Subcutaneous abdominal adipose tissue (tissue), 5 donors: ENCODE data around the gene ADD2.

Experiments used
- H3K27ac ChIP-seq: one replicate; pipeline ENCODE4 v1.7.0; 2013; ENCODE audit warnings: low read depth, mild to moderate bottlenecking, inconsistent platforms, low read length, moderate library complexity
- H3K27me3 ChIP-seq, 5 donors: one replicate each; pipeline ENCODE4 v1.7.0; 2013; ENCODE audit warnings: low read length in 5 of 5, inconsistent platforms in 1 of 5; ENCODE audit not compliant: control insufficient read depth in 5 of 5, insufficient read depth in 4 of 5
- H3K36me3 ChIP-seq, 5 donors: one replicate each; pipeline ENCODE4 v1.7.0; 2013; ENCODE audit warnings: low read length in 5 of 5; ENCODE audit not compliant: control insufficient read depth in 5 of 5, insufficient read depth in 5 of 5
- H3K4me1 ChIP-seq, 5 donors: one replicate each; pipeline ENCODE4 v1.7.0; 2013; ENCODE audit warnings: low read length in 5 of 5, mild to moderate bottlenecking in 3 of 5, moderate library complexity in 1 of 5; ENCODE audit not compliant: control insufficient read depth in 5 of 5, insufficient read depth in 5 of 5
- H3K4me3 ChIP-seq, 5 donors: one replicate each; pipeline ENCODE4 v1.7.0; 2013; ENCODE audit warnings: low read length in 5 of 5, low read depth in 1 of 5
- H3K9ac ChIP-seq, 5 donors: one replicate each; pipeline ENCODE4 v1.7.0; 2013; ENCODE audit warnings: low read length in 5 of 5, mild to moderate bottlenecking in 4 of 5, moderate library complexity in 3 of 5
- H3K9me3 ChIP-seq, 5 donors: one replicate each; pipeline ENCODE4 v1.7.0; 2013; ENCODE audit warnings: low read length in 5 of 5; ENCODE audit not compliant: control insufficient read depth in 5 of 5
- donor health status: healthy.
- donor health status: healthy.
- donor health status: healthy.
- donor health status: healthy.
- donor health status: healthy.

Gene ADD2

DNA sequence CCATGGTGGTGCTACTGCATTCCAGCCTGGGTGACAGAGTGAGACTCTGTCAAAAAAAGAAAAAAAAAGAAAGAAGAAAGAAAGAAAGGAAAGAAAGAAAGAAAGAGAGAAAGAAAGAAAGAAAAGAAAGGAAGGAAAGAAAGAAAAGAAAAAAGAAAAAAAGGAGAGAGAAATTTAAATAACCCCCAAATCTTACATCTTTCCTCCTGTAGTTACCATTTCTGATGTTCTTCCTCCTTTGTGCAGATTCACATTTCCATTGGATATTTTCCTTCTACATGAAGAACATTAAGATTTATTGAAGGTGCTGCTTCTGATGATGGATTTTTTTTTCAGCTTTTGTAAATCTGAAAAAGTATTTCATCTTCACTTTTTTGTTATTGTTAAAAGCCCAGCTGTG, 117.0 kb downstream of the ADD2 start:
- Histone ChIP-seq H3K9me3 (no peaks in the 10 kb centered on the region), H3K4me1 (peaks cover 0 to 3% (median 0%) of the 10 kb centered on the region in 5 donors), H3K27ac (no peak overlapping the region), H3K4me3 (no peak overlapping the region), H3K9ac (no peak overlapping the region), H3K27me3 (peaks cover 0 to 12% (median 8%) of the 10 kb centered on the region in 5 donors), H3K36me3 (no peaks in the 10 kb centered on the region)

DNA sequence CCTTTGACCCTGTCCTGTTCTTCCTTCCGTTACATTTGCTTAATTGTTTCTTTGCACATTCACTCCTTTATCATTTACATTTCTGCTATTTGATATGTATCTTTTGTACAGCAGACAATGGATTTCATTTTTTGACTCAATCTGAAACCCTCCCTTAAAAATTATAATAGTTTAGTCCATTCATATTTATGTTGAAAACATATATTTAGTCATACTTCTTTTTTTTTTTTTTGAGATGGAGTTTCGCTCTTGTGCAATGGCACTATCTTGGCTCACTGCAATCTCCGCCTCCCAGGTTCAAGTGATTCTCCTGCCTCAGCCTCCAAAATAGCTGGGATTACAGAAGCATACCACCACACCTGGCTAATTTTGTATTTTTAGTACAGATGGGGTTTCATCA, 119.0 kb downstream of the ADD2 start:
- Histone ChIP-seq H3K9ac (no peak overlapping the region), H3K27ac (no peak overlapping the region), H3K9me3 (no peaks in the 10 kb centered on the region), H3K36me3 (no peaks in the 10 kb centered on the region), H3K4me3 (no peak overlapping the region), H3K4me1 (peaks cover 0 to 5% (median 0%) of the 10 kb centered on the region in 5 donors), H3K27me3 (peaks cover 0 to 6% (median 4%) of the 10 kb centered on the region in 5 donors)

DNA sequence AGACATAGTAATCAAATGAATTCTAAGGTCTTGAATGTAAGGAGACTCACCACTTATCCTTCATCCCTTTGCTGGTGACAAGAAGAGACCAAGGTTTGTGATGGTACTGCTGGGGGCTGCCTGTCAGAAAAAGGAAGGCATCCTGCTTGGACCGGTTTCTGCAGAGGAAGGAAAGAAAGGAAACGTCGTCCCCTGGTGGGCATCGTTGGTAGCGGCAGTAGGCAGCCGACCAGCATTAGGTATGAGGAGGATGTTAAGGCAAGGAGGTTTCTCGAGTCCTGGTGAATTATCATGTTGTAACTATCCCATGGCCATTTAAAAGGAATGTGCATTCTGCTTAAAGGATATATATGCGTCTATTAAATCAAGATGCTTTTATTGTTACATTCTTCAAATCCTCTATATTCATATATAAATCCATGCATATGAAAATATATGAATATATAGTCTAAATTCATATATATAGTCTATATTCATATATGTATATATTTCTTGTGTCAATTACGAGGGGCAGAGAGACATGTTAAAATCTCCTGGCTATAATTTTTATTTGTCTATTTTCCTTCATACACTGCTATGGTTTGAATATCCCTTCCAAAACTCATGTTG, 120.0 kb downstream of the ADD2 start:
- H3K4me1 ChIP-seq, result peaks cover 0 to 5% (median 0%) of the 10 kb centered on the region in 5 donors
- no peak overlapping the region for H3K9ac ChIP-seq
- H3K27me3 ChIP-seq, result peaks cover 0 to 6% (median 4%) of the 10 kb centered on the region in 5 donors
- H3K27ac ChIP-seq, result no peak overlapping the region
- H3K9me3 ChIP-seq, result no peaks in the 10 kb centered on the region
- no peak overlapping the region for H3K4me3 ChIP-seq
- no peaks in the 10 kb centered on the region for H3K36me3 ChIP-seq

DNA sequence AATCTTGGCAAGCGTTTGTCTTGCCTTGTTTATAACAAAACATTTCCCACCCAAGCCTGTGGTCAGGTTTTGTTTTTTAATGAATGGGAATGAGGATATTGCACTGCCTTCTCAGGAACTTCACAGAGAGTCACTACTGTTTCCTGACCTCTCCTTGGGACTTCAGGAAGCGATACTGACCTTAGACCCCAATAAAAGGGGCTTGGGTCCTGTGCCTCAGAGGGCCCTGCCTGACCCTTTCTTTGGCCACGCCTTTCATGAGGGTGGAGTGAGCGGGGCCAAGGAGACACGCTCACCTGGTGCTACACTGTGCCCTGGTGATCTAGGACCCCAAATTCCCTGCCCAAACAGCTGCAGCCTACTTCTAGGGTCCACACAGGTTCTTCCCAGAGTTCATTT, 121.6 kb downstream of the ADD2 start:
- Histone ChIP-seq H3K9me3 (no peaks in the 10 kb centered on the region), H3K27ac (no peak overlapping the region), H3K9ac (no peak overlapping the region), H3K27me3 (peaks cover 0 to 6% (median 4%) of the 10 kb centered on the region in 5 donors), H3K36me3 (no peaks in the 10 kb centered on the region), H3K4me3 (no peak overlapping the region), H3K4me1 (peaks cover 0 to 5% (median 0%) of the 10 kb centered on the region in 5 donors)

DNA sequence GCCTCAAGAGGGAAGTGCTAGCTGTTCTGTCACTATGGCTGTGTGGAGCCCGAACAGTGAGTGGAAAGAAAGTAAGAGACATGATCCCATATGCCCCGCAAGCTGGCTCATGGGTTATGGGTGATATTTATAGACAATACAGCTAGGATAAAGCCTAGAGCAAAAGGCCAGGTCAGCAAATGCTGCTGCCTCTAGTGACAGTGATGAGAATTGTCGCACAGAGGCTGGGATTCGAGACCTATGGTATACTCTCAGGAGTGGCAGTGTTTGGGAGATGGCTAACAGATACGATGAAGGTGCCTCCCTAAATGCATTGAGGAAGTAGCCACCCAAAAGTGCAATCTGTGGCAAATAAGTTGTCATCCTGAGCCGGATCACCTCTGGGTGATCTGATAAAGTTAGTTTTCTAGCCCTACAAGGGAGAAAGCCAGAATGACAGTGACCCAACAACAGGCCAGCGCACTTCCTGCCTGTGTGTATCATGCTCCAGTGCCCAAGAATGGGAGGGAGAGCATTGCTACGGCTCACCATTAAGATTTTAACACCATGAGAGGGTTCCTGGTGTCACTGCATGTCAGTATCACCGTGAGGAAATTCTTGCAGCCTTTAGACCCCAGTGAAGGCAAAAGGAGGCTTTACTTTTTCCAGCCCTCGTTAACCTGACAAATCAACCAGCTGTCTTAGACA, 122.1 kb downstream of the ADD2 start:
- Histone ChIP-seq H3K36me3 (no peaks in the 10 kb centered on the region), H3K4me3 (no peak overlapping the region), H3K27me3 (peaks cover 0 to 7% (median 4%) of the 10 kb centered on the region in 5 donors), H3K9ac (no peak overlapping the region), H3K27ac (no peak overlapping the region), H3K9me3 (no peaks in the 10 kb centered on the region), H3K4me1 (peaks cover 0 to 5% (median 0%) of the 10 kb centered on the region in 5 donors)

GRCh38 chr2:70643715-70644114, 124.3 kb downstream of the ADD2 start:
- H3K36me3 ChIP-seq, result no peaks in the 10 kb centered on the region
- no peak overlapping the region for H3K9ac ChIP-seq
- peaks cover 0 to 5% (median 0%) of the 10 kb centered on the region in 5 donors for H3K4me1 ChIP-seq
- H3K4me3 ChIP-seq, result no peak overlapping the region
- H3K27me3 ChIP-seq, result peaks cover 2 to 13% (median 6%) of the 10 kb centered on the region in 5 donors
- no peak overlapping the region for H3K27ac ChIP-seq
- H3K9me3 ChIP-seq, result no peaks in the 10 kb centered on the region

DNA sequence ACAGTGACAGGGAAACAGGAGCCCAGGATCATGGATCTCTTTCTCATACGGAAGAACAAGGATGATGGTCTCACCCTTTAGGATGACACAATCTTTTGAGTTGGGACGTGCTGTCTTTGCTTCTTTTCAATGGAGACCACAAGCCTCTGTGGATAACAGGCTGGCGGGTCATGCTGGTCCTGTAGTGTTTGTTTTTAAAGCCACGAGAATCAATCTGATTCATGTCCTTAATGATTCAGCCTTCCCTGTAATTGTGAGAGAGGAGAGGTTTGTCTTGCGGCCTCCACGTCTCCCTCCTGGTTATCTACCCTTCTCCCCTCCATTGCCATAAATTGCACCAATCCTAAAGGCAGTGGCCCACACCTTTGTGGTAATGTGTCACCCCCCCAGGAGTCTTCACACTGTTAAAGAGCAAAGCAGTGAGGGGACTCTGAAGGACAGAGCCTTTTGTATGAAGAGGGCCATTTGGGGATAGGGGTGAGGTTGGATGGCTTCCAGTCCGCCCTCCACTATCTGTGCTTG, 126.7 kb downstream of the ADD2 start:
- peaks cover 2 to 13% (median 4%) of the 10 kb centered on the region in 5 donors for H3K27me3 ChIP-seq
- H3K36me3 ChIP-seq, result no peaks in the 10 kb centered on the region

GRCh38 chr2:70639841-70640436, 128.1 kb downstream of the ADD2 start:
- H3K9me3 ChIP-seq, result peaks cover 0 to 3% (median under 1%) of the 10 kb centered on the region in 5 donors
- H3K27me3 ChIP-seq, result peaks cover 0 to 13% (median 2%) of the 10 kb centered on the region in 5 donors
- no peaks in the 10 kb centered on the region for H3K36me3 ChIP-seq
- H3K27ac ChIP-seq, result no peak overlapping the region
- H3K4me1 ChIP-seq, result no peaks in the 10 kb centered on the region
- no peak overlapping the region for H3K4me3 ChIP-seq
- no peak overlapping the region for H3K9ac ChIP-seq

More for the DNA sequence above, 126.7 kb downstream of the ADD2 start:
- no peak overlapping the region for H3K4me3 ChIP-seq
- no peak overlapping the region for H3K9ac ChIP-seq
- peaks cover 0 to 2% (median 0%) of the 10 kb centered on the region in 5 donors for H3K9me3 ChIP-seq
- peaks cover 0 to 5% (median 0%) of the 10 kb centered on the region in 5 donors for H3K4me1 ChIP-seq
- H3K27ac ChIP-seq, result no peak overlapping the region

GRCh38 chr2:70638561-70638960, 129.4 kb downstream of the ADD2 start:
- H3K4me1 ChIP-seq, result no peaks in the 10 kb centered on the region
- no peak overlapping the region for H3K9ac ChIP-seq
- H3K4me3 ChIP-seq, result no peak overlapping the region
- H3K27ac ChIP-seq, result no peak overlapping the region
- peaks cover 2 to 15% (median 4%) of the 10 kb centered on the region in 5 donors for H3K9me3 ChIP-seq
- H3K27me3 ChIP-seq, result peaks cover 0 to 13% (median 2%) of the 10 kb centered on the region in 5 donors
- H3K36me3 ChIP-seq, result no peaks in the 10 kb centered on the region

DNA sequence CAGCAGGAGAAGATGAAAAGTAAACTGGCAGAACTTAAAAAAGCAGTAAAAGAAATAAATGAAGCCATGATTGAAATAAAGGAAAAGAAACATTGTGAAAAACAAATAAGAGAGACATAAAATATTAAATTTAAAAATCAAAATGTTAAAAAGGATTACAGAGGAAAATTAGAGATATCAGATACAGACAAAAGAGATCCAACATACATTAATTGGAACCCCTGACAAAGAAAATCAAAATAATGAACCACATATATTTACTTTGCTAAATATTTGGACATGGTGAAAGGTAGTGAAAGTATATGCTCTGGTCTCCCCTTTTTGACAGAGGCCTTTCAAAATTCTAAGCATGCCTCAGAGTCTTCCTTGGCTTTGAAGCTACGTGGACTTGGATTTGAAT, 134.5 kb downstream of the ADD2 start:
- Histone ChIP-seq H3K4me1 (peaks cover 0 to 13% (median 0%) of the 10 kb centered on the region in 5 donors), H3K9ac (no peak overlapping the region), H3K27ac (no peak overlapping the region), H3K27me3 (no peaks in the 10 kb centered on the region), H3K9me3 (peaks cover 2 to 18% (median 4%) of the 10 kb centered on the region in 5 donors), H3K4me3 (no peak overlapping the region), H3K36me3 (no peaks in the 10 kb centered on the region)
